Stimulated activated memory B cell treated with anti-CD40 and anti-IgM and Interleukin-4, amounts not matched to agents 10 μg/mL and 1 μg/mL and 100 μg/mL, for 72 hours (primary cell): ENCODE data around the gene GMDS.
A peak's percentile ranks its signal among the peaks of the same experiment; 100 is the strongest.

ENCODE experiments used
- ATAC-seq: fragments of 150-1000 bp; cut with Tn5 transposase; 2 replicates; pipeline ENCODE4 v1.10.0; 2021
- H3K27ac Mint-ChIP-seq: one replicate; pipeline ENCODE4 v1.8.0; 2022; ENCODE audit warnings: mild to moderate bottlenecking, mixed read lengths
- H3K27me3 Mint-ChIP-seq: one replicate; pipeline ENCODE4 v1.8.0; 2022; ENCODE audit warnings: mixed read lengths
- H3K36me3 Mint-ChIP-seq: one replicate; pipeline ENCODE4 v1.8.0; 2022; ENCODE audit warnings: mixed read lengths
- H3K4me1 Mint-ChIP-seq: one replicate; pipeline ENCODE4 v1.8.0; 2022; ENCODE audit warnings: mixed read lengths
- H3K4me3 Mint-ChIP-seq: one replicate; pipeline ENCODE4 v1.8.0; 2022; ENCODE audit warnings: mild to moderate bottlenecking, moderate library complexity, mixed read lengths
- H3K9me3 Mint-ChIP-seq: one replicate; pipeline ENCODE4 v1.8.0; 2022; ENCODE audit warnings: mixed read lengths

The GMDS gene

GRCh38 chr6:1780251-1780867 is 465.0 kb downstream of the GMDS start:
- peaks cover 6% of the 10 kb centered on the region for H3K36me3 Mint-ChIP-seq
- no peak for ATAC-seq
- H3K4me1 Mint-ChIP-seq = no peaks in the 10 kb centered on the region
- no peaks in the 10 kb centered on the region for H3K9me3 Mint-ChIP-seq
- H3K27ac Mint-ChIP-seq = no peak overlapping the region
- H3K4me3 Mint-ChIP-seq = no peak overlapping the region
- no peaks in the 10 kb centered on the region for H3K27me3 Mint-ChIP-seq

DNA sequence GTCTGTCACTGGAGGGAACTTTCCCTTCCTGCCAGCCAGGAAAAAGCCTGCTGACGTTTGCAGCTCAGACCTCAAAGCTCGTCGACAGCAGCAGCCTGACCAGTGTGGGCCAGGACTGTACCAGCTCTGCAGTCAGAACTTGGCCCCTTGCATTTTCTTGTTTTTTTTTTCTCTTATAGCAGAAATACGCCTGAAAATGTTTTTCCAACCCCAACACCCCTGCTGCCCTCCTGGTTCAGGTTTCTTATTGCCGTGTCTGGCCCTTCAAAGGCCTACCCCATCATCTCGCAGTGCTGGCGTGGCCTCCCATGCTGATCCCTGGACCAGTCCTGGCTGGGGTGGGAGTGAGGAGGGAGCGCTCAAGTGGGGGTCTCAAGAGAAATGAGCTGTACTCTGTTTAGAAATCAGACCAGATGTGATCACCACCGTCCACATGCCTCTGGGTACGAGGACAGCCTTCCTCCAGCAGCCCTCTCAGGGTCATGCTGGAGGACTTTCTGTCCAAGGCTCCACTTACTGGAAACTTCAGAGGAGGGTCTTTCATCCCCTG is 466.6 kb downstream of the GMDS start:
- H3K27ac Mint-ChIP-seq = no peak overlapping the region

DNA sequence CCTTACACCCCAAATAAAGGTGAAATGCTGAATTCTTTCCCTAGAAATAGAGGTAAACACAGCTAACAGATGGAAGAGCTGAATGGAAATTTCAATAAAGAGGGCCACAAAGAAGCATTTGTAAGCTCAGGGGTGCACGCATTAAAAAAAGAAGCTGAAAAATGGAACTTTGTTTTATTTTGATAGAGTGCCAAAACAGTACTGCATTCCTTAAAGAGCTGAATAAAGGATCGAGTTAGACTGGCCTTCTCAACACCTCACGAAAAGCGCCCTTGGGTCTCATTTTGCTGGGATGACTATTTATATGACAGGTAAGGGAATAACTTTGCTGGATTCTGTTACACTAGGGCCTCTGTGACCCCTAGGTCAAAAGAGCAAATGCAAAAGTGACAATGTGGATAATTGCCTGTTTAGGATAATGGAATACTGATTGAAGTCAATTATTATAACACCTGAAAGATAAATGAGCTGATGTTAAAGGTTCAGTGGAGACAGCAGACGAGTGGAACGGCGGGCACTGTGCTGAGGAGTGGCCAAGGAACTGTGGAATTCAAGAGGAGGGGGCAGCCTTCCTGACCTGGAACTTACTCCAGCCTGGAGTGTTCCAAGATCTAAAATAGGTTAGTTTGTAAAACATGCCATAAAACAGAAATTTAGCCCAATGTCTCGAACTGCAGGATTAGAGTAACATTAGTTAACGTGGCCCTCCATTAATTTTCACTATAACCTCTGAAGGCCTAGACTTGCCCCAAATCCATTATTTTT is 467.3 kb downstream of the GMDS start:
- ATAC-seq = no peak
- peaks cover 11% of the 10 kb centered on the region for H3K4me1 Mint-ChIP-seq
- no peak overlapping the region for H3K4me3 Mint-ChIP-seq
- H3K9me3 Mint-ChIP-seq = no peaks in the 10 kb centered on the region
- H3K27ac Mint-ChIP-seq = no peak overlapping the region
- no peaks in the 10 kb centered on the region for H3K27me3 Mint-ChIP-seq
- H3K36me3 Mint-ChIP-seq = peaks cover 10% of the 10 kb centered on the region

More for the DNA sequence above, 466.6 kb downstream of the GMDS start:
- ATAC-seq = no peak
- H3K9me3 Mint-ChIP-seq = no peaks in the 10 kb centered on the region
- H3K36me3 Mint-ChIP-seq = peaks cover 10% of the 10 kb centered on the region
- no peak overlapping the region for H3K4me3 Mint-ChIP-seq
- H3K4me1 Mint-ChIP-seq = peaks cover 5% of the 10 kb centered on the region
- no peaks in the 10 kb centered on the region for H3K27me3 Mint-ChIP-seq

DNA sequence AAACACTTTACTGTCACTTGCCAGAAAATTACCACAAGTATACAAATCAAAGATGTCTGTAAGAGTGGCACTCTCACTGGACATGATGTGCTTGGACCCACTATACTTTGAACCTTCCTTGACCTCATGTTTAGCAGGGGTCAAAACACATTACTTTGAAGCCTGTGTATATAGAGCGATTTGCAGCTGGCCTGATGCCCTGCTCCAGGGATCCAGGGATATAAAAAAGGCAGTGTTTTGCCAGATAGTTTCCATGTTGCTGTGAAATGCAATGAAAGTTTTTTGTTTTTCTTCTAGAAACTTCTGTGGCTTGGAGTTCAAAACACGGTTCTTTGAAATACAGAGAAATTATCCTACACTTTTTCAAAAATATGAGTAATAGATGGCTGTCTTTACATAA is 470.0 kb downstream of the GMDS start:
- Mint-ChIP-seq H3K9me3 (no peaks in the 10 kb centered on the region), H3K4me1 (peaks cover 15% of the 10 kb centered on the region), H3K27me3 (no peaks in the 10 kb centered on the region), H3K36me3 (peaks cover 5% of the 10 kb centered on the region), H3K27ac (no peak overlapping the region), H3K4me3 (no peak overlapping the region)
- ATAC-seq = no peak

DNA sequence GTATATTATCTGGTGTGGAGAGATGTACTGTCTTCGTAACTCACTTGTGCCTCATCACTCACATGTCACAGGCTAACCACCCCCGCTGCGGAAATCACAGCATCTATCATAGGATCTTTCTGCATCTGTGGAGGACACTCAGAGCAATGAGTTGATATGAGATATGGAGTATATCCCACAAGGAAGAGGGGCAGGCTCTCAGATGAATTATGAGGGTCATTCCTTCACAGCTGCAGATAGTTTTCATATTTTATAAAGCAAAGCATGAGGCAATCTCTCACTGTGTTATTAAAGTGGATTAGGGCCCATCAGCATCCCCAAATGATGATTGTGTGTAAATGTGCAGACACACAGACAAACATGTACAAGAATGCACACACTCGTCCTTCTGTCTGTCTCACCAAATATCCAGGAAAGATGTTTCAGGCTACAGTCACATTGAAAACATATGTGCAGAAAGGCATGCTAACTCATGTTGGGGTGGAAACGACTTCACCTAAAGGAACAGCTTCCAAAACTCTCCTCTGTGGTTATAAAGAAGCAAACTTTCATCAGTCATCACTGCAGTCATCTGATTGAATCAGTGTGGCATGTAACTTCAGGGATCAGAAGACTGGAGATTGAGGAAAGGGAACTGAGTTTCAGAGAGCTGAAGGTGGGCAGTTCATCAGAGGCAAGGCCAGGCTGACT is 471.0 kb downstream of the GMDS start:
- H3K9me3 Mint-ChIP-seq = no peaks in the 10 kb centered on the region
- peaks cover 19% of the 10 kb centered on the region for H3K4me1 Mint-ChIP-seq
- H3K4me3 Mint-ChIP-seq = no peak overlapping the region
- ATAC-seq = no peak
- no peak overlapping the region for H3K27ac Mint-ChIP-seq
- H3K36me3 Mint-ChIP-seq = peaks cover 5% of the 10 kb centered on the region
- H3K27me3 Mint-ChIP-seq = no peaks in the 10 kb centered on the region

- ATAC-seq = no peak
- Mint-ChIP-seq H3K36me3 (peaks cover 5% of the 10 kb centered on the region), H3K4me3 (no peak overlapping the region), H3K27ac (no peak overlapping the region), H3K9me3 (no peaks in the 10 kb centered on the region), H3K4me1 (peaks cover 19% of the 10 kb centered on the region), H3K27me3 (no peaks in the 10 kb centered on the region)
Observed at GRCh38 chr6:1773700-1774099, 471.7 kb downstream of the GMDS start.

DNA sequence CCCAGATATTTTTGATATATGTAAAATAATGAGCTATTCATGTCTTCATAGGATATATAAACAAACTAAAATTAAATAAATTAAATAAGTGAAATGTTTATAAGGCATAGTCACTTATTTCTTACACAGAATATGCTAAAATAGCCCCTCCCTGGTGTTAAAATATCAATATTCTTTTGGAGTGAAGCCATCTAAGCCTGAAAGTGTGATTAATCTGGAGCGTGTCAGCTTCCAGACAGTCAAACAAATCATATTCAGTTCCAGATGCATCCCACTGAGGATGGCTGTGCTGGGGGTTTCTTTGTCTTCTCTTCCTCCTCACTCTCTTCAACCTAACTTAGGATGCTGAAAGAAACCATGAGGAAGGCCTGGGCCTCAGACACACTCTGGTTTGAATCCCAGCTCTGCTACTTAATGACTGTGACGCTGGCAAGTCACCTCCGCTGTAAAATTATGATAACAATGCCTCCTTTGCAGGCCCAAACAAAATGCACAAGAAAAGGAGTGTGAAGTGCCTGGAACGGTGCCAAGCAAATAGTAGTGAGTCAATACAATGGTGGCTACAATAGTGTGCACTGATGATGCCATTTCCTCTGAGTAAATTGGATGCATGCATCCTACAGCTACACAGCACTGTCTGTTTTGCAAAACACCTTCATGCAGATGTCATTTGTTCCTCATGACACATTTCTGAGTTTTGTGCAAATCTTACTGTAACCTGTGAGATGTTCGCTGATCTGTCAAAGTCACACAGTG is 474.3 kb downstream of the GMDS start:
- Mint-ChIP-seq H3K4me3 (no peak overlapping the region), H3K36me3 (peaks cover 5% of the 10 kb centered on the region), H3K27me3 (no peaks in the 10 kb centered on the region), H3K27ac (no peak overlapping the region), H3K4me1 (peaks cover 19% of the 10 kb centered on the region), H3K9me3 (no peaks in the 10 kb centered on the region)
- no peak for ATAC-seq

DNA sequence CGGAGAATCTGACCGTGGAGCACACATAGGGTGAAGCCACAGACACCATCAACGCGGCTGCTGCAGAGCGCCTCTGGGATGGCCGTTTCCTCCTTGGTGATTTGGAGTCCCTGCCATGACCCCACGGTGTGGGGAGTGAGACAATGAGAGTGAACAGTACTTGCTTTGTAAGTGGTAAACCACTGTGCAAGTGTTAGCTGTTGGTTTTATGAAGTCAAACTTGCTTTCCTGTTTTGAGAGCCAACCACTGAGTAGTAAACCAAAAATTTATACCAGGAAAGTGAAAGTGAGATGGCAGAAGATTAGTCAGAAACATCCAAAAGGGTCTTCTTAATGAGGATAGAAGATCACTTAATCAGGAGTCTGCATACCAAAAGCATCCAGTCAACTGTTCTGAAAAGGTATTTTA is 475.0 kb downstream of the GMDS start:
- peak overlapping the region; percentile 32 for H3K4me3 Mint-ChIP-seq
- H3K36me3 Mint-ChIP-seq = peaks cover 5% of the 10 kb centered on the region
- H3K9me3 Mint-ChIP-seq = no peaks in the 10 kb centered on the region
- H3K27me3 Mint-ChIP-seq = no peaks in the 10 kb centered on the region
- H3K27ac Mint-ChIP-seq = no peak overlapping the region
- H3K4me1 Mint-ChIP-seq = peaks cover 19% of the 10 kb centered on the region
- no peak for ATAC-seq

- ATAC-seq = no peak
- Mint-ChIP-seq H3K27me3 (no peaks in the 10 kb centered on the region), H3K9me3 (no peaks in the 10 kb centered on the region), H3K36me3 (peaks cover 6% of the 10 kb centered on the region), H3K27ac (no peak overlapping the region), H3K4me1 (peaks cover 7% of the 10 kb centered on the region), H3K4me3 (no peak overlapping the region)
Observed at GRCh38 chr6:1767481-1768246, 477.7 kb downstream of the GMDS start.

DNA sequence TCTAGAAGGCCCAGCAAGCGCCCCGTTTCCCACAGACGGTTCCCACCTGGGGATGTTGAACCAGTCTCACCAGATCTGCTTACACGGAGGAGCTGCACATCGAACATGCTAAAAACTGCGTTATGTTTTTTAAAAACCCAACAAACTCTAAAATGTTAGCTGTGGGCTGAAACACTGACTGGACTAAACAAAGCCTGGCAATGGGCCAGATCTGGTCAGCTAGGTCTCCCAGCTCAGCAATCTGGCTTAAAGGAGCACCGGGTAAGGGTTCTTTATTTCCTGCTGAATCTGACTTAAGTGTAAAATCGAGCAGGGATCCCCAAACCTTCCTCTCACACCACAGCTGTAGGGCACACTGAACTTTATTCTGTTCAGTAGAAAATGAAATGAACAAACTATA is 478.8 kb downstream of the GMDS start:
- Mint-ChIP-seq H3K4me1 (peaks cover 7% of the 10 kb centered on the region), H3K4me3 (no peak overlapping the region), H3K27me3 (no peaks in the 10 kb centered on the region), H3K9me3 (no peaks in the 10 kb centered on the region), H3K27ac (no peak overlapping the region), H3K36me3 (peaks cover 6% of the 10 kb centered on the region)
- no peak for ATAC-seq

- Mint-ChIP-seq H3K4me1 (peaks cover 3% of the 10 kb centered on the region), H3K27me3 (no peaks in the 10 kb centered on the region), H3K36me3 (peaks cover 6% of the 10 kb centered on the region), H3K9me3 (no peaks in the 10 kb centered on the region), H3K27ac (no peak overlapping the region), H3K4me3 (no peak overlapping the region)
- no peak for ATAC-seq
Observed at GRCh38 chr6:1765160-1765903, 480.1 kb downstream of the GMDS start.

- ATAC-seq = no peak
Observed at GRCh38 chr6:1764397-1764987, 480.9 kb downstream of the GMDS start.

DNA sequence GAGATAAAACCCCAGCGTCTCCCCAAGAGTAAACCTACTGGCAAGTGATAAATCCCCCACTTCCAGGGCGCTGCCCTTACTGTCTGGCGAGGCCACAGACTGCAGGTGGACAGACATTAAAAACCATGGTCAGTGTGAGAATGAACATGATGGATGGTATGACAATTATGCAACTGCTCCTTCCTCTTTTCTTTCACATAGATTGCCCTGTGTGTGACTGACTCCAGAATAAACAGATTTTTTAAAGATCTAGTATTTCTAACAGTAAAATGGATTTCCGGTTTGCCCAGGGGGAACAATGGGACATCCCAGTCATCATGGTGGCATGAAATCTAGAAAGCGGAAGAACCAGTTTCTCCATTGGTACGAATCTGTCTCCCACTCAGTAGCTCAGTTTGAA is 482.0 kb downstream of the GMDS start:
- ATAC-seq = no peak
- no peaks in the 10 kb centered on the region for H3K9me3 Mint-ChIP-seq
- H3K36me3 Mint-ChIP-seq = peaks cover 11% of the 10 kb centered on the region

More at GRCh38 chr6:1764397-1764987, 480.9 kb downstream of the GMDS start:
- H3K4me3 Mint-ChIP-seq = no peak overlapping the region
- no peaks in the 10 kb centered on the region for H3K9me3 Mint-ChIP-seq
- H3K27me3 Mint-ChIP-seq = no peaks in the 10 kb centered on the region
- H3K4me1 Mint-ChIP-seq = no peaks in the 10 kb centered on the region
- no peak overlapping the region for H3K27ac Mint-ChIP-seq
- peaks cover 11% of the 10 kb centered on the region for H3K36me3 Mint-ChIP-seq

More for the DNA sequence above, 482.0 kb downstream of the GMDS start:
- H3K4me3 Mint-ChIP-seq = no peak overlapping the region
- no peak overlapping the region for H3K27ac Mint-ChIP-seq
- H3K4me1 Mint-ChIP-seq = no peaks in the 10 kb centered on the region
- no peaks in the 10 kb centered on the region for H3K27me3 Mint-ChIP-seq
